KMS-11 (cell line): Measurements from ENCODE around the gene RIMKLA.

Experiments
- H2AFZ ChIP-seq: fragments of 200-600 bp; sonication (generic); 2 replicates; pipeline ENCODE4 v1.6.1; 2016; ENCODE audit warnings: antibody characterized with exemption, mixed run types, low read depth
- H3K27ac ChIP-seq: fragments of 200-600 bp; sonication (generic); 2 replicates; pipeline ENCODE4 v1.6.1; 2016; ENCODE audit warnings: mild to moderate bottlenecking, mixed run types
- H3K27me3 ChIP-seq: fragments of 200-600 bp; sonication (generic); 2 replicates; pipeline ENCODE4 v1.6.1; 2017; ENCODE audit warnings: mild to moderate bottlenecking, low read depth, mixed run types, moderate library complexity; ENCODE audit not compliant: insufficient read depth
- H3K36me3 ChIP-seq: fragments of 200-600 bp; sonication (generic); 2 replicates; pipeline ENCODE4 v1.6.1; 2017; ENCODE audit warnings: mild to moderate bottlenecking, mixed run types; ENCODE audit not compliant: insufficient read depth
- H3K4me1 ChIP-seq: fragments of 200-600 bp; sonication (generic); 2 replicates; pipeline ENCODE4 v1.6.1; 2016; ENCODE audit warnings: mild to moderate bottlenecking, low read depth, mixed run types; ENCODE audit not compliant: poor library complexity, severe bottlenecking
- H3K4me2 ChIP-seq: fragments of 200-600 bp; sonication (generic); 2 replicates; pipeline ENCODE4 v1.7.0; 2016; ENCODE audit warnings: mild to moderate bottlenecking, mixed run types
- H3K4me3 ChIP-seq: fragments of 200-600 bp; sonication (generic); IDR thresholded peaks from 2 replicates; pipeline ENCODE4 v1.6.1; 2017; ENCODE audit warnings: low read depth, low read length, mixed read lengths; ENCODE audit not compliant: insufficient read depth
- H3K79me2 ChIP-seq: fragments of 200-600 bp; sonication (generic); 2 replicates; pipeline ENCODE4 v1.6.1; 2016; ENCODE audit warnings: low read depth, mixed run types; ENCODE audit not compliant: insufficient read depth
- H3K9ac ChIP-seq: fragments of 200-600 bp; sonication (generic); 2 replicates; pipeline ENCODE4 v1.6.1; 2016; ENCODE audit warnings: mild to moderate bottlenecking, mixed run types
- H4K20me1 ChIP-seq: fragments of 200-600 bp; sonication (generic); 2 replicates; pipeline ENCODE4 v1.6.1; 2016; ENCODE audit warnings: mild to moderate bottlenecking, mixed run types; ENCODE audit not compliant: insufficient read depth
- TF ChIP-seq, protein P1 (sequence below): fragments of 200-600 bp; sonication (generic); conservative IDR thresholded peaks from 2 replicates; pipeline ENCODE4 v1.6.1; 2017; ENCODE audit warnings: low read depth, mild to moderate bottlenecking, antibody characterized with exemption, low read length, moderate library complexity, mixed read lengths

RIMKLA gene

DNA sequence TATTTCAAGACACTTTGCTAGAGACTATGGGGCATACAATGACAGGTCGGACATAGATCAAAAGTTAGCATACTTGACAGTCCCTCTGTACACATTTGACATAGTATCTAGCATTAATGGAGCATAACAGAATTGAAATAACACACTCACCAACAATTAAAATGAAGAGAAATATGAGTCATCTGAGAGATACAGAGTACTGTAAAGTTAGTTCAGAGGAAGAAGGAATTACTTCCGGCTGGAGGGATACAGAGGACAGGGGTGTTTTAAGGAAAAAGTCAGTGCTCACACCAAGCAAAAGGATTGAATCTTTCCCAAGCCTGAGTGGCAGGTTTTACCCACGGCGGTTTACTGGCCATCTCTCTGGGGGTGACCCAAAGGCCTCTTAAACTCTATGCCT, 72.8 kb downstream of the RIMKLA start:
- TF ChIP-seq, protein P1, sequence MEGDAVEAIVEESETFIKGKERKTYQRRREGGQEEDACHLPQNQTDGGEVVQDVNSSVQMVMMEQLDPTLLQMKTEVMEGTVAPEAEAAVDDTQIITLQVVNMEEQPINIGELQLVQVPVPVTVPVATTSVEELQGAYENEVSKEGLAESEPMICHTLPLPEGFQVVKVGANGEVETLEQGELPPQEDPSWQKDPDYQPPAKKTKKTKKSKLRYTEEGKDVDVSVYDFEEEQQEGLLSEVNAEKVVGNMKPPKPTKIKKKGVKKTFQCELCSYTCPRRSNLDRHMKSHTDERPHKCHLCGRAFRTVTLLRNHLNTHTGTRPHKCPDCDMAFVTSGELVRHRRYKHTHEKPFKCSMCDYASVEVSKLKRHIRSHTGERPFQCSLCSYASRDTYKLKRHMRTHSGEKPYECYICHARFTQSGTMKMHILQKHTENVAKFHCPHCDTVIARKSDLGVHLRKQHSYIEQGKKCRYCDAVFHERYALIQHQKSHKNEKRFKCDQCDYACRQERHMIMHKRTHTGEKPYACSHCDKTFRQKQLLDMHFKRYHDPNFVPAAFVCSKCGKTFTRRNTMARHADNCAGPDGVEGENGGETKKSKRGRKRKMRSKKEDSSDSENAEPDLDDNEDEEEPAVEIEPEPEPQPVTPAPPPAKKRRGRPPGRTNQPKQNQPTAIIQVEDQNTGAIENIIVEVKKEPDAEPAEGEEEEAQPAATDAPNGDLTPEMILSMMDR = no peak
- Histone ChIP-seq H3K27me3 (no peaks in the 10 kb centered on the region), H3K79me2 (no peaks in the 10 kb centered on the region), H3K36me3 (no peaks in the 10 kb centered on the region), H3K4me2 (no peak overlapping the region), H3K4me1 (peaks cover 4% of the 10 kb centered on the region), H4K20me1 (no peaks in the 10 kb centered on the region), H2AFZ (no peak overlapping the region), H3K4me3 (no peak overlapping the region), H3K9ac (no peak overlapping the region), H3K27ac (no peak overlapping the region)

DNA sequence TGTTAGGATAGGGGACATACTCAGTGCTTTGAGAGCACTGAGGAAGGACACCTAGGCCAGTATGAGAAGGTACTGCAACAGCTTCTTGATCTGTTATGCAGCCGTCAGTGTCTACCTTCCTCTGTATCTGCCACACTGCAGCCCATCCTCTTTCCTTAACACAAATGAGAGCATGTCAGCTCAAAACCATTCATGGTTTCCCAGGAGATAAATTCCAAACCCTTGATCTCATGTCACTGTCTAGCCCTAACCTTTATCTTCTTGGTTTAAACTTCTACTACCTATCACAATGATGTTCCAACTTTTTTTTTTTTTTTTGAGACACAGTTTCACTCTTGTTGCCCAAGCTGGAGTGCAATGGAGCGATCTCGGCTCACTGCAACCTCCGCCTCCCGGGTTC, 73.8 kb downstream of the RIMKLA start:
- Histone ChIP-seq H3K4me3 (no peak overlapping the region), H3K27ac (no peak overlapping the region), H3K4me2 (no peak overlapping the region), H3K27me3 (no peaks in the 10 kb centered on the region), H3K9ac (no peak overlapping the region), H2AFZ (no peak overlapping the region), H3K4me1 (peaks cover 4% of the 10 kb centered on the region), H3K79me2 (no peaks in the 10 kb centered on the region), H3K36me3 (no peaks in the 10 kb centered on the region), H4K20me1 (no peaks in the 10 kb centered on the region)
- TF ChIP-seq, protein P1 = no peak

DNA sequence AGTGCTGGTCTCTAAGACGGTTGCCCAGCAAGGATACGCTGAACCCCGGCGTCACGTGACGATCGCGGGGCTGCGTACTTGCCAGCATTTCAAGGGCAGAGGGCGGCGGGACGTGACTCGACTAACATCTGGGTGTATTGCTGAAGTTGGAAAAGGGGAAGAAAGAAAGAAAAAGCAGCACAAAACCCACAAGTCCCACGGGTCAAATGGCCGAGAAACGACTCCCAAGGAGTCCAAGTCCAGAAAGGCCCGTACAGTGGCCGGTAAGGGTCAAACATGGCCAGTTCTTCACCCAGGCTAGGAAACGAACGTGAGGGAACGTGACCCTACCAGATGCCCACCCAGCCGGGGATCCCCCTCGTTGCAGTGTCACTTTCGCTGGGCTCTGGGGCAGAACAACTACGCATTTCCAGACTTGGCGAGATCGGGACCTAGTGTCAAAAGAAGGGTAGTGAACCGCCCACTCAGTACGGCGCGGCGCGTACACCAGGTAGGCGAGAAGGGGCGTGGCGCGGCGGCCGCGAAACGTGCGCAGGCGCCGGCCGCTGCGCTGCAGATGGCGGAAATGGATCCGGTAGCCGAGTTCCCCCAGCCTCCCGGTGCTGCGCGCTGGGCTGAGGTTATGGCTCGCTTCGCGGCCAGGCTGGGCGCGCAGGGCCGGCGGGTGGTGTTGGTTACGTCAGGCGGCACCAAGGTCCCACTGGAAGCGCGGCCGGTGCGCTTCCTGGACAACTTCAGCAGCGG, 75.6 kb downstream of the RIMKLA start, which contains the start of the genes PPCS and ZMYND12:
Gene PPCS (plus strand): TSS at position 534 of the 744 bp plus-strand sequence. CDS start 23 bp downstream, at position 557.
Gene ZMYND12 (minus strand): TSS at position 13 of the 744 bp plus-strand sequence. CDS start 25 bp downstream, outside the sequence.
- TF ChIP-seq, protein P1 = no peak
- Histone ChIP-seq H3K79me2 (no peaks in the 10 kb centered on the region), H3K27ac (peak within 1 kb of the TSS; percentile 82), H3K4me3 (peak within 1 kb of the TSS; percentile 81), H2AFZ (peak within 1 kb of the TSS; percentile 99), H3K9ac (peak within 1 kb of the TSS; percentile 91), H3K4me1 (peaks cover 4% of the 10 kb centered on the region), H3K36me3 (no peaks in the 10 kb centered on the region), H3K4me2 (peak within 1 kb of the TSS; percentile 77), H3K27me3 (no peaks in the 10 kb centered on the region), H4K20me1 (no peaks in the 10 kb centered on the region)

DNA sequence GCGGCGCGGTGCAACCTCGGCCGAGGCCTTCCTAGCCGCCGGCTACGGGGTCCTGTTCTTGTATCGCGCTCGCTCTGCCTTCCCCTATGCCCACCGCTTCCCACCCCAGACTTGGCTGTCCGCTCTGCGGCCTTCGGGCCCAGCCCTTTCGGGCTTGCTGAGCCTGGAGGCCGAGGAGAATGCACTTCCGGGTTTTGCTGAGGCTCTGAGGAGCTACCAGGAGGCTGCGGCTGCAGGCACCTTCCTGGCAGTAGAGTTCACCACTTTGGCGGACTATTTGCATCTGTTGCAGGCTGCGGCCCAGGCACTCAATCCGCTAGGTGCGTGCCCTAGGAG, 76.1 kb downstream of the RIMKLA start:
- Histone ChIP-seq H3K36me3 (no peaks in the 10 kb centered on the region), H3K4me2 (peak overlapping the region; percentile 77), H3K27me3 (no peaks in the 10 kb centered on the region), H3K4me1 (peaks cover 4% of the 10 kb centered on the region), H3K79me2 (no peaks in the 10 kb centered on the region), H3K27ac (peak overlapping the region; percentile 82), H3K9ac (peak overlapping the region; percentile 91), H4K20me1 (no peaks in the 10 kb centered on the region), H2AFZ (peak overlapping the region; percentile 99), H3K4me3 (peak overlapping the region; percentile 81)
- TF ChIP-seq, protein P1 = no peak
